A549 treated with AZD9567 at 1 μM for 4 hours (cell line): ENCODE data around the gene KRT32. TPM values are rescaled to one million over a fixed set of nuclear protein-coding genes. Genes with fewer than 3 reads are reported as not detected.

ENCODE experiments used
- total RNA-seq: library from RNA; stranded (reverse); fragments of 200-300 nt; extraction: Qiagen RNA extraction; gene quantifications from 5 replicates; pipeline ENCODE4 v1.2.3, GENCODE V29; 2022; ENCODE audit not compliant: insufficient read depth

The KRT32 gene
- not detected in 5 replicates for total RNA-seq

DNA sequence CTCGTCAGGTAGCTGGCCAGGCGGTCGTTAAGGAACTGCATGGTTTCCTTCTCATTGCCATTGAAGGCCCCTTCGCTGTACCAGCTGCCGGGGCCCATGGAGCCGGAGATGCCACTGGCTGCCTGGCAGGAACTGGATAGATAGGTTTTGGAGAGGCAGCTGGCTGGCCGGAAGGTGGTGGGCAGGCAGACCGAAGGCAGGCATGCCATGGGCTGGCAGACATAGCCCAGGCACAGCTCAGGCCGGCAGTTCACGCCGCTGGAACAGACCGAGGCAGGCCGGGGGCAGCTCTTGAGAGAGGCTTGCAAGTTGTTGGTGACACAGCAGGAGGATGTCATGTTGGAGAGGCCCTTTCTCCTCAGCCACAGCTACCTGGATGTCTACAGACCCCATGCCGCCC is at the start of gene KRT32:
KRT32 (minus strand) TSS at position 399 of the 400 bp plus-strand sequence; CDS start at position 338, 61 bp downstream.

DNA sequence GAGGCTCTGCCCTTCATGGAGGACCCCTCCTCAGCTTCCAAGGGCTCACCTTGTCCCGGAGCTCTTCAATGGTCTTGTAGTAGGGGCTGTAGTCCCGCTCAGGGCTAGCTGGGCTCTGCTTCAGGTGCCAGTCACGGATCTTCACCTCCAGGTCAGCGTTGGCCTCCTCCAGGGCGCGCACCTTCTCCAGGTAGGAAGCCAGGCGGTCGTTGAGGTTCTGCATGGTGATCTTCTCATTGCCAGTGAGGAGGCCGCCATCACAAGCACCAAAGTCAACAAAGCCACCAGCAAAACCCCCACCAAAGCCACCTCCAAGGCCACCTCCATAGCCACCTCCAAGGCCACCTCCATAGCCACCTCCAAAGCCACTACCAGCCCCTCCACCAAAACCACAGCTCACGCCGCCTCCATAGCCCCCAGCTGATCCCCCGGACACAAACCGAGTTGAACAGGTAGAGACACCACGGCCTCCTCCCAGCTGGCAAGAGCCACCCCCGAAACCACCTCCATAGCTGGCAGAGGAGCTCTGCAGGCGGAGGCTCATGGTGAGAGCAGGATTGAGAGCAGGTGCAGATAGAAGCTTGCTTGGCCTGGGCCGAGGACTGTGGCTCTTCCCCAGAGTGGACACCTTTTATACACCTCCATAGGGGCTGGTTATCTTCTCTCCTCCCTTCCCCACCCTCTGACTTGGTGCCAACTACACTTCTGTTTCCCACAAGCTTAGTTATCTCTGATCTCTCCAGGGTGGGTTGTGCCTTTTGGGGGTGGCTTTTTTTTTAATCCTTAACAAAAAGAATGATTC is 38.0 kb upstream of the KRT32 start, which contains the start of gene KRT13:
KRT13 (minus strand) TSS at position 606 of the 802 bp plus-strand sequence; CDS start at position 544, 62 bp downstream.

DNA sequence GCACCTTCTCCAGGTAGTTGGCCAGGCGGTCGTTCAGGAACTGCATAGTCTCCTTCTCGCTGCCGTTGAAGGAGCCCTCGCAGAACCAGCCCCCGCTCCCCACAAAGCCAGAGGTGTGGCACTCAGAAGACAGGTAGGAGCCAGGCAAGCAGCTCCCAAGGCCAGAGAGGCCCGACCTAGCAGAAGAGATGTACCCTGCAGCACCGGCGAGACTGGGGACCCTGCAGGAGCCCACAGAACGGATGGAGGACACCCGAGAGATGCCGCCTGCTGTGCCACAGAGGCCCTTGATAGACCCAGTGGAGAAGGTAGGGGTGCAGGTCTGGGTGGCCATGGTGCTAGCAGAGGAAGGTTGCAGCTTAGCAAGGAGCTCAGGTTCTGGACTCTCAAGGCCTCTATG is 22.3 kb upstream of the KRT32 start, which contains the start of gene KRT36:
KRT36 (minus strand) TSS at position 380 of the 400 bp plus-strand sequence; CDS start at position 334, 46 bp downstream.

DNA sequence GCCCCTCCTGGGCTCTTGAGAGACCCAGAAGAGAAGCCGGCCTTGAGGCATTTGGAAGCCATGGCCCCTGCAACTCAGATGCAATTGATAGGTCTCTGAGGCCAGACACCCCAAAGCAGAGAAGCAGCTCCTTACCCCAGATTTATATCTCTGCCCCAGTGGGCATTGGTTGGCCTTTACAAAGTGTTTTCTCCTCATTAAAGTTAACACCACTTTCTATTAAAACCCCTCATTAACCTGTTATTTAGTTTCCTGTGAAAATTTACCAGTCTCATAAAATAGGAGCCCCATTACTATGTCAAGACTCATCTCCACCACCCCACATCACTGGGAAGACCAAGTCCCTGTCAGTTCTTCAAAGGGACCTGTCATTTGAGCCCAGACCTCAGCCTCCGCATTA is 13.8 kb upstream of the KRT32 start, which contains the start of gene KRT35:
KRT35 (minus strand) TSS at position 116 of the 400 bp plus-strand sequence; CDS start at position 62, 54 bp downstream.

DNA sequence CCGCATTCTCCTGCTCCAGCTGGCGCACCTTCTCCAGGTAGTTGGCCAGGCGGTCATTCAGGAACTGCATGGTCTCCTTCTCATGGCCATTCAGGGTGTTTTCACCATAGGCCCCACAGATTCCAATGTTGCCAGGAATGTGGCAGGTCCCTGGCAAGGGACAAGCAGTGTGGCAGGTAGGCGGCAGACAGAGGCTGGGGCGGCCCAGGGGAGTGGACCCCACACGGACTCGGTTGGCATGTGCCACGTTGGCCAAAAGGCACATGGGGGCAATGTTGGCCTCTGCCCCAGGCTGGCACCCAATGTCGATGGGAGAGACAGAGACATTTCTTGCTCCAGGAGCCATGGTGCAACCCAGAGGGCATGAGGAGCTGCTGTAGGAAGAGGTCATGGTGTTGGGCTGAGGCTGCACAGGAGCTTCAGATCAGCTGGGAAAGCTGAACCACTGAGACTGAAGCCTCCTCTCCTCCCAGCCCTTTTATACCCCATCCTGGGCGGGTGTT is 26.6 kb downstream of the KRT32 start, which contains the start of gene KRT38:
KRT38 (minus strand) TSS at position 453 of the 503 bp plus-strand sequence; CDS start at position 391, 62 bp downstream.

DNA sequence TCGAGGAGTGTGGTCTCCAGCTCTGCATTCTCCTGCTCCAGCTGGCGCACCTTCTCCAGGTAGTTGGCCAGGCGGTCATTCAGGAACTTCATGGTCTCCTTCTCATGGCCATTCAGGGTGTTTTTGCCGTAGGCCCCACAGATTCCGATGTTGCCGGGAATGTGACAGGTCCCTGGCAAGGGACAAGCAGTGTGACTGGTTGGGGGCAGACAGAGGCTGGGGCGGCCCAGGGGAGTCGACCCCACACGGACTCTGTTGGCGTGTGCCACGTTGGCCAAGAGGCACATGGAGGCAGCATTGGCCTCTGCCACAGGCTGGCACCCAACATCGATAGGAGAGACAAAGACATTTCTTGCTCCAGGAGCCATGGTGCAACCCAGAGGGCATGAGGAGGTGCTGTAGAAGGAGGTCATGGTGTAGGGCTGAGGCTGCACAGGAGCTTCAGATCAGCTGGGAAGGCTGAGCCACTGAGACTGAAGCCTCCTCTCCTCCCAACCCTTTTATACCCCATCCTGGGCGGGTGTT is 43.0 kb downstream of the KRT32 start, which contains the start of gene KRT37:
KRT37 (minus strand) TSS at position 475 of the 525 bp plus-strand sequence; CDS start at position 413, 62 bp downstream.

Other genes with a start within 250 kb of the KRT32 start
- not detected in 5 replicates for gene KRTAP9-2, start 240.7 kb downstream of the KRT32 start, total RNA-seq
- not detected in 5 replicates for gene KRTAP9-3, start 234.9 kb downstream of the KRT32 start, total RNA-seq
- gene KRTAP9-8, start 229.4 kb downstream of the KRT32 start, total RNA-seq = not detected in 5 replicates
- gene KRTAP9-4, start 217.7 kb downstream of the KRT32 start, total RNA-seq = not detected in 5 replicates
- gene KRTAP9-9, start 212.0 kb downstream of the KRT32 start, total RNA-seq = not detected in 5 replicates
- not detected in 5 replicates for gene KRTAP9-6, start 202.0 kb downstream of the KRT32 start, total RNA-seq
- not detected in 5 replicates for gene KRTAP9-7, start 191.7 kb downstream of the KRT32 start, total RNA-seq
- not detected in 5 replicates for gene KRTAP29-1, start 164.5 kb downstream of the KRT32 start, total RNA-seq
- gene KRTAP16-1, start 158.1 kb downstream of the KRT32 start, total RNA-seq = not detected in 5 replicates
- not detected in 5 replicates for gene KRTAP17-1, start 151.7 kb downstream of the KRT32 start, total RNA-seq
- not detected in 5 replicates for gene KRT33A, start 116.6 kb downstream of the KRT32 start, total RNA-seq
- gene KRT33B, start 97.6 kb downstream of the KRT32 start, total RNA-seq = not detected in 5 replicates
- gene KRT34, start 85.1 kb downstream of the KRT32 start, total RNA-seq = 0.21 to 1.2 TPM (median 0.29 TPM) in 5 replicates
- not detected in 5 replicates for gene KRT31, start 69.8 kb downstream of the KRT32 start, total RNA-seq
- gene KRT37, start 42.8 kb downstream of the KRT32 start, total RNA-seq = not detected in 5 replicates
- not detected in 5 replicates for gene KRT38, start 26.4 kb downstream of the KRT32 start, total RNA-seq
- gene KRT35, start 13.8 kb upstream of the KRT32 start, total RNA-seq = not detected in 5 replicates
- gene KRT36, start 22.5 kb upstream of the KRT32 start, total RNA-seq = not detected in 5 replicates
- gene KRT13, start 38.2 kb upstream of the KRT32 start, total RNA-seq = 0.08 to 0.50 TPM (median 0.30 TPM) in 3 of 5 replicates, not detected in the others
- 2.1 to 2.6 TPM (median 2.5 TPM) in 5 replicates for gene KRT15, start 51.5 kb upstream of the KRT32 start, total RNA-seq
- 38.0 to 52.6 TPM (median 41.8 TPM) in 5 replicates for gene KRT19, start 60.9 kb upstream of the KRT32 start, total RNA-seq
- gene KRT9, start 104.7 kb upstream of the KRT32 start, total RNA-seq = not detected in 5 replicates
- 0.08 to 0.13 TPM (median 0.10 TPM) in 3 of 5 replicates, not detected in the others for gene KRT14, start 119.5 kb upstream of the KRT32 start, total RNA-seq
- 0.46 to 0.75 TPM (median 0.64 TPM) in 4 of 5 replicates, not detected in the other for gene KRT16, start 145.4 kb upstream of the KRT32 start, total RNA-seq
- 0.64 to 0.87 TPM (median 0.80 TPM) in 4 of 5 replicates, not detected in the other for gene KRT17, start 157.2 kb upstream of the KRT32 start, total RNA-seq
- gene EIF1, start 221.5 kb upstream of the KRT32 start, total RNA-seq = 1,249 to 1,572 TPM (median 1,406 TPM) in 5 replicates
- gene GAST, start 244.9 kb upstream of the KRT32 start, total RNA-seq = 0.23 TPM in 1 of 5 replicates, not detected in the others